PC-3 (cell line): ENCODE results near the gene BMP7. TPM values are rescaled to one million over a fixed set of nuclear protein-coding genes. Genes with fewer than 3 reads are reported as not detected.

Experiments used
- ATAC-seq: fragments of 200-7000 bp; cut with Tn5 transposase; 2 replicates; pipeline ENCODE4 v1.9.1; 2020; ENCODE audit warnings: mild to moderate bottlenecking, moderate library complexity
- BruUV-seq: library from RNA; stranded (reverse); fragments of 400-500 nt; replicated peaks from 2 replicates; lab custom pipeline; 2021; lab: Mats Ljungman, UMichigan
- CTCF ChIA-PET: fragments of 300-600 bp; sonication (Branson Sonifier 250); formaldehyde crosslinking; loops from one replicate; lab custom pipeline; 2022; ENCODE audit warnings: antibody characterized with exemption; lab: Charles Lee
- POLR2A ChIA-PET: fragments of 300-600 bp; sonication (Branson Sonifier 250); formaldehyde crosslinking; loops from one replicate; lab custom pipeline; 2022; ENCODE audit warnings: antibody characterized with exemption; ENCODE audit not compliant: unreplicated experiment; lab: Charles Lee
- DNase-seq: peaks from one replicate; pipeline ENCODE4 v3.0.0-alpha.2; 2015
- H2AFZ ChIP-seq: fragments of 300-600 bp; sonication (generic); 2 replicates; pipeline ENCODE4 v1.6.0; 2016; ENCODE audit warnings: antibody characterized with exemption, low read length
- H3F3A ChIP-seq: fragments of 300-600 bp; sonication (generic); one replicate; pipeline ENCODE4 v1.6.0; 2017; ENCODE audit warnings: antibody characterized with exemption, low read length, control low read depth, mild to moderate bottlenecking; ENCODE audit not compliant: unreplicated experiment
- H3K27ac ChIP-seq: fragments of 300-600 bp; sonication (generic); 2 replicates; pipeline ENCODE4 v1.5.1; 2016; ENCODE audit warnings: mild to moderate bottlenecking, low read length
- H3K27me3 ChIP-seq: fragments of 300-600 bp; sonication (generic); 2 replicates; pipeline ENCODE4 v1.6.1; 2016; ENCODE audit warnings: low read length, mixed read lengths
- H3K36me3 ChIP-seq: fragments of 300-600 bp; sonication (generic); 2 replicates; pipeline ENCODE4 v1.6.1; 2016; ENCODE audit warnings: low read depth, mixed run types, low read length, mixed read lengths
- H3K4me1 ChIP-seq: fragments of 300-600 bp; sonication (generic); 2 replicates; pipeline ENCODE4 v1.5.1; 2016; ENCODE audit warnings: low read length; ENCODE audit not compliant: insufficient read depth
- H3K4me2 ChIP-seq: fragments of 300-600 bp; sonication (generic); 2 replicates; pipeline ENCODE4 v1.6.0; 2016; ENCODE audit warnings: low read length
- H3K4me3 ChIP-seq: fragments of 300-600 bp; sonication (generic); 2 replicates; pipeline ENCODE4 v1.5.1; 2016; ENCODE audit warnings: mild to moderate bottlenecking, low read length, mixed read lengths
- H3K79me2 ChIP-seq: fragments of 300-600 bp; sonication (generic); 2 replicates; pipeline ENCODE4 v1.6.1; 2017; ENCODE audit warnings: low read length, mixed read lengths
- H3K9ac ChIP-seq: fragments of 300-600 bp; sonication (generic); 2 replicates; pipeline ENCODE4 v1.6.0; 2016; ENCODE audit warnings: mild to moderate bottlenecking, low read length
- H3K9me2 ChIP-seq: fragments of 300-600 bp; sonication (generic); replicated peaks from 2 replicates; pipeline ENCODE4 v1.6.1; 2016; ENCODE audit warnings: mixed run types, low read length, mixed read lengths
- H3K9me3 ChIP-seq: fragments of 300-600 bp; sonication (generic); 2 replicates; pipeline ENCODE4 v1.6.1; 2016; ENCODE audit warnings: low read length, mixed read lengths
- H4K20me1 ChIP-seq: fragments of 300-600 bp; sonication (generic); 2 replicates; pipeline ENCODE4 v1.6.1; 2016; ENCODE audit warnings: low read length, mixed read lengths
- EZH2 ChIP-seq: fragments of 300-600 bp; sonication (generic); IDR thresholded peaks from one replicate; pipeline ENCODE4 v1.6.1; 2017; ENCODE audit warnings: antibody characterized with exemption, mild to moderate bottlenecking, low read length; ENCODE audit not compliant: unreplicated experiment
- EZH2phosphoT487 ChIP-seq: fragments of 300-600 bp; sonication (generic); IDR thresholded peaks from 2 replicates; pipeline ENCODE4 v1.6.1; 2018; ENCODE audit warnings: mild to moderate bottlenecking, antibody characterized with exemption, low read length, borderline replicate concordance
- intact Hi-C: fragments of 100-400 bp; cut with micrococcal nuclease; formaldehyde crosslinking; loops from 2 replicates; pipeline ENCODE4 v1.9.0; 2023
- total RNA-seq: library from RNA; depleted of rRNA; stranded (reverse); fragments of >200 nt; gene quantifications from 2 replicates; pipeline ENCODE4 v1.2.3, GENCODE V29; 2014
- TF ChIP-seq, protein P1 (sequence below): fragments of 300-600 bp; sonication (generic); conservative IDR thresholded peaks from 2 replicates; pipeline ENCODE4 v1.5.1; 2017; ENCODE audit warnings: antibody characterized with exemption, low read depth, mild to moderate bottlenecking, low read length

BMP7 gene
- total RNA-seq, 1 experiment from 2014 or later: not detected

DNA sequence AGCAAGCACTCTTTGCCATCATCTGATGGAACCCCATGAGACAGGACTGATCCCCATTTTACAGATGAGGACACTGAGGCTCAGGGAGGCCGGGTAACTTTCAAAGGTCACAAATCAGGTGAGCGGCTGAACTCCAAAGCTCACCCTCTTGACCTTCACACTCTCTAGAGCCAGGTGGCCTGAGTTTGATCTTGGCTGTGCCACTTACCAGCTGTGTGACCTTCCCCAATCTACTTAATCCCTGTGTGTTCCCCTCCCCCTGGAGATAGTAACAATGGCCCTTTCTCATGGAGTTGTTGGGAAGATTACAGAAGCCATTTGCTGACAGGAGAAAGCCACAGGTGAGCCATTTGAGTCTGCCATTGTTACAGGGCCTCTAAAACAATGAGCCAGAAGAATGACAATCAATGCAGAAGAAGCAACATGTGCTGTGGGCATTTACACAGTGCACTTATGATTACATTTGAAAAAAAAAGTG lies 34.5 kb downstream of the BMP7 start:
- Histone ChIP-seq H3F3A (no peaks in the 10 kb centered on the region), H2AFZ (no peak overlapping the region), H3K4me3 (no peak overlapping the region), H3K9me3 (no peaks in the 10 kb centered on the region), H3K4me1 (0 out of 2 replicates have a peak, but pooled peaks cover 5% of the 10 kb centered on the region), H3K4me2 (no peak overlapping the region), H3K36me3 (no peaks in the 10 kb centered on the region), H3K79me2 (no peaks in the 10 kb centered on the region), H3K9me2 (no peaks in the 10 kb centered on the region), H3K27ac (no peak overlapping the region), H3K27me3 (peaks cover 66% of the 10 kb centered on the region), H3K9ac (no peak overlapping the region), H4K20me1 (no peaks in the 10 kb centered on the region)
- CTCF ChIA-PET: no interaction called here
- POLR2A ChIA-PET: no interaction called here
- TF ChIP-seq, protein P1, sequence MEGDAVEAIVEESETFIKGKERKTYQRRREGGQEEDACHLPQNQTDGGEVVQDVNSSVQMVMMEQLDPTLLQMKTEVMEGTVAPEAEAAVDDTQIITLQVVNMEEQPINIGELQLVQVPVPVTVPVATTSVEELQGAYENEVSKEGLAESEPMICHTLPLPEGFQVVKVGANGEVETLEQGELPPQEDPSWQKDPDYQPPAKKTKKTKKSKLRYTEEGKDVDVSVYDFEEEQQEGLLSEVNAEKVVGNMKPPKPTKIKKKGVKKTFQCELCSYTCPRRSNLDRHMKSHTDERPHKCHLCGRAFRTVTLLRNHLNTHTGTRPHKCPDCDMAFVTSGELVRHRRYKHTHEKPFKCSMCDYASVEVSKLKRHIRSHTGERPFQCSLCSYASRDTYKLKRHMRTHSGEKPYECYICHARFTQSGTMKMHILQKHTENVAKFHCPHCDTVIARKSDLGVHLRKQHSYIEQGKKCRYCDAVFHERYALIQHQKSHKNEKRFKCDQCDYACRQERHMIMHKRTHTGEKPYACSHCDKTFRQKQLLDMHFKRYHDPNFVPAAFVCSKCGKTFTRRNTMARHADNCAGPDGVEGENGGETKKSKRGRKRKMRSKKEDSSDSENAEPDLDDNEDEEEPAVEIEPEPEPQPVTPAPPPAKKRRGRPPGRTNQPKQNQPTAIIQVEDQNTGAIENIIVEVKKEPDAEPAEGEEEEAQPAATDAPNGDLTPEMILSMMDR: no peak
- TF ChIP-seq EZH2 (no peak), EZH2phosphoT487 (no peak)
- no peak for DNase-seq
- intact Hi-C loops: no loop called here
- ATAC-seq: no peak
- no TSS peak for BruUV-seq

DNA sequence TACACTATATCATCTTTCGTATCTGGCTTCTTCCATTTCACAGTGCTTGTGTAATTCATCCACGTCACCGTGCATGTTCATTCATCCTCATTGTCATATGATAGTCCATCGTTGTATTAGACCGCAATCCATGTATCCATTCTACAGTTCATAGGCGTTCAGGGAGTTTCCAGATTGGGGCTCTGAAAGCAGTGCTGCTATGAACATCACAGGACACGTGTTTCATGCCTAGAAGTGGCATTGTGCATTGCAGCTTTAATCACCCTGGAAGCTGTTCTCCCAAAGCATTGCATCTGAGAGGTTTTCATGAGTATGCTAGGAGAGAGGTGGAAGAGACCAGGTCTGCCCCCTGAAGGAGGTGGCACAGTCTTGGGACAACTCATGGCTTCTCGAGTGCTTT lies 35.3 kb downstream of the BMP7 start:
- no peak overlapping the region for H3K9ac ChIP-seq

DNA sequence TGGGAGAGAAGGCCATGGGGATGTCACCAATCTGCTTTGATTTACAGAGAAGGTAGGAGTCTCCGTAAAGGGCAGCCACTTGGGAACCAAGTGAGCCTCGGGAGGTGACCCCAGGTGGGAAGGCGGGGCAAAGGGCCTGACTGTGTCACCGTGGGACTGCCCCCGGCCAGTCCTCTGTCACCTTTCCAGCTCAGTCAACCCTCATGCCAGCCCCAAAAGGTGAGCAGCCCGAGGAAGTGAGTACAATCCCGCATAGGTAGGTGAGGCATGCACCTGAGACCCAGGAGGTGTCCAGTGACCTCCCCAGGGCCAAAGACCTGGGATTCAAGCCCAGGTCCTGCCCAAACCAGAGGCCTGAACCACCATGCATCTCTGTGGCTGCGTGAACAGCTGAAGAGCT lies 36.2 kb downstream of the BMP7 start:
- Histone ChIP-seq H2AFZ (no peak overlapping the region), H3K27ac (no peak overlapping the region), H3K79me2 (no peaks in the 10 kb centered on the region), H3K36me3 (no peaks in the 10 kb centered on the region), H3K4me2 (no peak overlapping the region), H3K9me2 (no peaks in the 10 kb centered on the region), H3K4me3 (no peak overlapping the region), H4K20me1 (no peaks in the 10 kb centered on the region), H3K27me3 (peaks cover 49% of the 10 kb centered on the region), H3K4me1 (0 out of 2 replicates have a peak, but pooled peaks cover 5% of the 10 kb centered on the region), H3K9ac (no peak overlapping the region), H3K9me3 (no peaks in the 10 kb centered on the region), H3F3A (no peaks in the 10 kb centered on the region)
- POLR2A ChIA-PET: no interaction called here
- intact Hi-C loops: no loop called here
- TF ChIP-seq, protein P1: no peak
- TF ChIP-seq EZH2 (no peak), EZH2phosphoT487 (no peak)
- DNase-seq: no peak
- no peak for ATAC-seq
- BruUV-seq: no TSS peak
- CTCF ChIA-PET: no interaction called here

More for the DNA sequence above, 35.3 kb downstream of the BMP7 start:
- CTCF ChIA-PET: no interaction called here
- Histone ChIP-seq H3F3A (no peaks in the 10 kb centered on the region), H3K4me1 (0 out of 2 replicates have a peak, but pooled peaks cover 5% of the 10 kb centered on the region), H3K4me2 (no peak overlapping the region), H3K9me3 (no peaks in the 10 kb centered on the region), H3K79me2 (no peaks in the 10 kb centered on the region), H3K9me2 (no peaks in the 10 kb centered on the region), H3K27me3 (peaks cover 58% of the 10 kb centered on the region), H4K20me1 (no peaks in the 10 kb centered on the region), H3K27ac (no peak overlapping the region), H3K4me3 (no peak overlapping the region), H3K36me3 (no peaks in the 10 kb centered on the region), H2AFZ (no peak overlapping the region)
- POLR2A ChIA-PET: no interaction called here
- DNase-seq: no peak
- intact Hi-C loops: no loop called here
- TF ChIP-seq, protein P1: no peak
- no peak for TF ChIP-seq EZH2phosphoT487
- BruUV-seq: no TSS peak
- ATAC-seq: no peak
